ENCODE data around the gene CCDC117.

The CCDC117 gene

DNA sequence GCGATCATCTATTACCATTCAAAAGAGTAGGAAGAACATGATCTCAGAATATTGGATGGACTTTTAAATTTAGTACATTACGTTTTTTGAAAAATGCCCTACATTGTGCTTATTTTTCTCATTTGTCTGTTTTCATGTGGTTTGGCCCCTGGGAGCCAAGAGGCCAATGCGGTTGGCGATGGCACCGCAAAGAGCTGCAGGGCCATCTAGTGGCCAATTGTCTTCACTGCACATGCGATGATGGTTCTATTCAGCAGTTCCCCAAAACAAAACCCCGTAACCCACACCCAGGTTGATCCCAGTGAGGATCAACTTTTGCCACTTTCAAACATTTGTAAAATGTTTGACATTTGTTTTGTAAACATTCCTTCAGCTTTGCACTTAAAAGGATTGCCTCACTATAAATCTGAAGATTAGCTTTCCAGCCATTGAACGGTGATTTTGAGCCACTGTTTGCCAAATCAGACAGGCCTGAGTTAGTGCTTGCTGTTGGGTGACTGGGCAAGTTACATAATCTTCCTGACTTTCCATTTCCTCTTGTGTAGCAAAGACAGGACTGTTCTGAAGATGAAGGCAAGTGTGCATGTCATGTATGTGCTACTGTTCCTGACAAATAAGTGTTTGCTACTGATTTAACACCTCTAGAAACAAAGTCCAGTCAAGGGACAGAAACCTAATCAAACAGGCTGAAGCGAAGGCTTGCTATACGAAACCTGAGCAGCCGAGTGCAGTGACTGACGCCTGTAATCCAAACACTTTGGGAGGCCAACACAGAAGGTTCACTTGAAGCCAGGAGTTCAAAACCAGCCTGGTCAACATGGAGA, 57.1 kb downstream of the CCDC117 start:
- H3K27ac ChIP-seq (ENCODE audit: insufficient read depth, low read length, poor library complexity, severe bottlenecking): no peak overlapping the region
- no peaks in the 10 kb centered on the region for H3K36me3 ChIP-seq (ENCODE audit: control insufficient read depth, insufficient read depth, low read length)
- H3K4me3 ChIP-seq (ENCODE audit: insufficient read depth, low read depth, low read length, poor library complexity, severe bottlenecking): no peak overlapping the region
- peak; percentile 48 to 69 (median 62) for DNase-seq
- H3K27me3 ChIP-seq (replicated peaks; ENCODE audit: control insufficient read depth, insufficient read depth, low read length, poor library complexity, severe bottlenecking): no peaks in the 10 kb centered on the region
- H3K4me1 ChIP-seq (ENCODE audit: control insufficient read depth, insufficient read depth, low read length, poor library complexity, severe bottlenecking): peaks cover 9% of the 10 kb centered on the region
- H3K9me3 ChIP-seq (ENCODE audit: control insufficient read depth, low read length): no peaks in the 10 kb centered on the region

- Histone ChIP-seq H3K36me3 (ENCODE audit: control insufficient read depth, insufficient read depth, low read length) (no peaks in the 10 kb centered on the region), H3K27ac (ENCODE audit: insufficient read depth, low read length, poor library complexity, severe bottlenecking) (no peak overlapping the region), H3K9me3 (ENCODE audit: control insufficient read depth, low read length) (no peaks in the 10 kb centered on the region), H3K4me3 (ENCODE audit: insufficient read depth, low read depth, low read length, poor library complexity, severe bottlenecking) (no peak overlapping the region), H3K27me3 (replicated peaks; ENCODE audit: control insufficient read depth, insufficient read depth, low read length, poor library complexity, severe bottlenecking) (no peaks in the 10 kb centered on the region), H3K4me1 (ENCODE audit: control insufficient read depth, insufficient read depth, low read length, poor library complexity, severe bottlenecking) (peaks cover 9% of the 10 kb centered on the region)
- no peak for DNase-seq
Observed at GRCh38 chr22:28830441-28830840, 57.9 kb downstream of the CCDC117 start.

DNA sequence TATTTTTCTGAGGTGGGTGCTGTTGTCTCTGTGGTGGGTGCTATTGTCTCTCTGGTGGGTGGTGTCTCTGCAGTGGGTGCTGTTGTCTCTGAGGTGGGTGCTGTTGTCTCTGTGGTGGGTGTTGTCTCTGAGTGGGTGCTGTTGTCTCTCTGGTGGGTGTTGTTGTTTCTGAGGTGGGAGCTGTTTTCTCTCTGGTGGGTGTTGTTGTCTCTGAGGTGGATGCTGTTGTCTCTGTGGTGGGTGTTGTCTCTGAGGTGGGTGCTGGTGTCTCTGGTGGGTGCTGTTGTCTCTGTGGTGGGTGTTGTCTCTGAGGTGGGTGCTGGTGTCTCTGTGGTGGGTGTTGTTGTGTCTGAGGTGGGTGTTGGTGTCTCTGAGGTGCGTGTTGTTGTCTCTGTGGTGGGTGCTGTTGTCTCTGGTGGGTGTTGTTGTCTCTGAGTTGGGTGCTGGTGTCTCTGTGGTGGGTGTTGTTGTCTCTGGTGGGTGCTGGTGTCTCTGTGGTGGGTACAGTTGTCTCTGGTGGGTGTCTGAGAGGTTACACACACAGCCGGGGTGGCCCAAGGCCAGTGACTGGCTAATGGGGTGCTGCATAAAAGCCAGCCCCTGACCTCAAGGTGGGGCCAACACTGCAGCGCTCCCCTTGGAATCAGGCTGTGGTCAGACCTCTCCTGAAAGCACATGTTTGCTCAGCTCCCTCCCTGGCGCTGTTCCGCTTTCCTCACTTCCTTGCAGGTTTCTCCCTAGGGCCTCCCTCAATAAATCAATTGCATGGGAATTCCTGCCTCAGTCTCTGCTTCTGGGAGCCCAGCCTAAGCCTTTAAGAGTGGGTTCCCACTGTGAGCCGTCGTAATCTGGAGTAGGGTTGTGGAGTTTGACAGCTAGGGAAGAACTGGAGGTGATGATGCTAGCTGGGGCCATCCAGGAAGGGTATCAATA, 58.9 kb downstream of the CCDC117 start:
- H3K4me1 ChIP-seq (ENCODE audit: control insufficient read depth, insufficient read depth, low read length, poor library complexity, severe bottlenecking): peaks cover 9% of the 10 kb centered on the region
- no peak overlapping the region for H3K4me3 ChIP-seq (ENCODE audit: insufficient read depth, low read depth, low read length, poor library complexity, severe bottlenecking)
- no peak for DNase-seq
- no peaks in the 10 kb centered on the region for H3K9me3 ChIP-seq (ENCODE audit: control insufficient read depth, low read length)
- no peaks in the 10 kb centered on the region for H3K27me3 ChIP-seq (replicated peaks; ENCODE audit: control insufficient read depth, insufficient read depth, low read length, poor library complexity, severe bottlenecking)
- H3K36me3 ChIP-seq (ENCODE audit: control insufficient read depth, insufficient read depth, low read length): no peaks in the 10 kb centered on the region
- no peak overlapping the region for H3K27ac ChIP-seq (ENCODE audit: insufficient read depth, low read length, poor library complexity, severe bottlenecking)

DNA sequence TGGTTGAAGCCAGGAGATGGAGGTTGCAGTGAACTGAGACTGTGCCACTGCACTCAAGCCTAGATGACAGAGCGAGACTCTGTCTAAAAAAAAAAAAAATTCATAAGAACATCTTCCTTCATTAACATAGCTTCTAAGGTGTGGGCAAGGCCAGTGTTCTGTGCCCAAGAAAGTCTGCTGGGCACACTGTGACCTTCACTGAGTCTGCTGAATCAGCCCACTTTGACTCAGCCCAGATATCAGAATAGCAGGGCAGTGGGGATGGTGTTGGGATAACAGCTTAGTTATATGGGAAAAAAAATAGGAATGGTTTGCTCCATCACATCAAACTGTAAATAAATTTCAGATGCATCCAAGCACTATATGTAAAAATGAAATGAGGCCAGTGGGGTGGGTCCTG, 60.2 kb downstream of the CCDC117 start:
- Histone ChIP-seq H3K36me3 (ENCODE audit: control insufficient read depth, insufficient read depth, low read length) (no peaks in the 10 kb centered on the region), H3K4me1 (ENCODE audit: control insufficient read depth, insufficient read depth, low read length, poor library complexity, severe bottlenecking) (peaks cover 9% of the 10 kb centered on the region), H3K27ac (ENCODE audit: insufficient read depth, low read length, poor library complexity, severe bottlenecking) (no peak overlapping the region), H3K27me3 (replicated peaks; ENCODE audit: control insufficient read depth, insufficient read depth, low read length, poor library complexity, severe bottlenecking) (no peaks in the 10 kb centered on the region), H3K9me3 (ENCODE audit: control insufficient read depth, low read length) (no peaks in the 10 kb centered on the region), H3K4me3 (ENCODE audit: insufficient read depth, low read depth, low read length, poor library complexity, severe bottlenecking) (no peak overlapping the region)
- no peak for DNase-seq

DNA sequence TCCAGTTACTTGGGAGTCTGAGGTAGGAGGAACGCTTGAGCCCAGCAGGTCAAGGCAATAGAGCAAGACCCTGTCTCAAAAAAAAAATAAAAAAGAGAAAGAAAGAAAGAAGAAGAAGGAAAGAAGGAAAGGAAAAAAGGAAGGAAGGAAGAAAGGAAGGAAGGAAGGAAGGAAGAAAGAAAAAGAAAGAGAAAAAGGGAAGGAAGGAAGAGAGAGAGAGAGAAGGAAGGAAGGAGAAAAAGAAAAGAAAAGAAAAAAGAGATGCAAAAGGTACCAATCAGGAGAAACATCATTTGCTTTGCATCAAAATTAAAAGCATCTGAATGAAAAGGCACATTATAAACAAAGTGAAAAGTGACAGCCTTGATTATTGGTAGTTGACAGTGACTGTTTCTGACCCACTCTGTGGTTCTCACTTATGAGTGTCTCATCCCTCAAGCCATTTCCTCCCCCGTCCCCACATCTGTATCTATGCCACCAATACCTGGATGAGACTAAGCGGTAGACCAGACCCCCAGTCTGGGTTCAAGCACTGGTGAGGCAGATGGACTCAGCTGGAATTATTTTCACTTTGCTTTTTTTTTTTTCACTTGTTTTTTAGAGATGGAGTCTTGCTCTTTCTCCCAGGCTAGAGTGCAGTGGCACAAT, 60.9 kb downstream of the CCDC117 start:
- Histone ChIP-seq H3K9me3 (ENCODE audit: control insufficient read depth, low read length) (no peaks in the 10 kb centered on the region), H3K36me3 (ENCODE audit: control insufficient read depth, insufficient read depth, low read length) (no peaks in the 10 kb centered on the region), H3K27ac (ENCODE audit: insufficient read depth, low read length, poor library complexity, severe bottlenecking) (no peak overlapping the region), H3K4me3 (ENCODE audit: insufficient read depth, low read depth, low read length, poor library complexity, severe bottlenecking) (no peak overlapping the region), H3K4me1 (ENCODE audit: control insufficient read depth, insufficient read depth, low read length, poor library complexity, severe bottlenecking) (peaks cover 9% of the 10 kb centered on the region), H3K27me3 (replicated peaks; ENCODE audit: control insufficient read depth, insufficient read depth, low read length, poor library complexity, severe bottlenecking) (no peaks in the 10 kb centered on the region)
- no peak for DNase-seq

GRCh38 chr22:28835630-28836189, 63.2 kb downstream of the CCDC117 start:
- no peaks in the 10 kb centered on the region for H3K4me1 ChIP-seq (ENCODE audit: control insufficient read depth, insufficient read depth, low read length, poor library complexity, severe bottlenecking)
- no peaks in the 10 kb centered on the region for H3K27me3 ChIP-seq (replicated peaks; ENCODE audit: control insufficient read depth, insufficient read depth, low read length, poor library complexity, severe bottlenecking)
- DNase-seq: no peak
- no peaks in the 10 kb centered on the region for H3K9me3 ChIP-seq (ENCODE audit: control insufficient read depth, low read length)
- H3K4me3 ChIP-seq (ENCODE audit: insufficient read depth, low read depth, low read length, poor library complexity, severe bottlenecking): no peak overlapping the region
- no peak overlapping the region for H3K27ac ChIP-seq (ENCODE audit: insufficient read depth, low read length, poor library complexity, severe bottlenecking)
- no peaks in the 10 kb centered on the region for H3K36me3 ChIP-seq (ENCODE audit: control insufficient read depth, insufficient read depth, low read length)

- H3K27ac ChIP-seq (ENCODE audit: insufficient read depth, low read length, poor library complexity, severe bottlenecking): no peak overlapping the region
- H3K9me3 ChIP-seq (ENCODE audit: control insufficient read depth, low read length): no peaks in the 10 kb centered on the region
- no peak overlapping the region for H3K4me3 ChIP-seq (ENCODE audit: insufficient read depth, low read depth, low read length, poor library complexity, severe bottlenecking)
- H3K36me3 ChIP-seq (ENCODE audit: control insufficient read depth, insufficient read depth, low read length): no peaks in the 10 kb centered on the region
- DNase-seq: no peak
- no peaks in the 10 kb centered on the region for H3K4me1 ChIP-seq (ENCODE audit: control insufficient read depth, insufficient read depth, low read length, poor library complexity, severe bottlenecking)
- no peaks in the 10 kb centered on the region for H3K27me3 ChIP-seq (replicated peaks; ENCODE audit: control insufficient read depth, insufficient read depth, low read length, poor library complexity, severe bottlenecking)
Observed at GRCh38 chr22:28837640-28838039, 65.1 kb downstream of the CCDC117 start.
